Activated naive CD4-positive, alpha-beta T cell treated with anti-CD3 and anti-CD28 coated beads, Interleukin-2, amount 50 U/mL, for 24 hours (primary cell): Measurements from ENCODE around the gene CSNK1D.

Experiments used
- H3K27ac Mint-ChIP-seq: one replicate; pipeline ENCODE4 v1.8.0; 2021; ENCODE audit warnings: mild to moderate bottlenecking, mixed read lengths
- H3K27me3 Mint-ChIP-seq: one replicate; pipeline ENCODE4 v1.8.0; 2021; ENCODE audit warnings: mixed read lengths
- H3K36me3 Mint-ChIP-seq: one replicate; pipeline ENCODE4 v1.8.0; 2021; ENCODE audit warnings: mixed read lengths
- H3K4me1 Mint-ChIP-seq: one replicate; pipeline ENCODE4 v1.8.0; 2021; ENCODE audit warnings: mixed read lengths
- H3K4me3 Mint-ChIP-seq: one replicate; pipeline ENCODE4 v1.8.0; 2021; ENCODE audit warnings: mild to moderate bottlenecking, mixed read lengths
- H3K9me3 Mint-ChIP-seq: one replicate; pipeline ENCODE4 v1.8.0; 2021; ENCODE audit warnings: mixed read lengths

Gene CSNK1D

GRCh38 chr17:82314727-82315605 lies 41.5 kb upstream of the CSNK1D start:
- no peak overlapping the region for H3K4me3 Mint-ChIP-seq
- H3K36me3 Mint-ChIP-seq: peaks cover 5% of the 10 kb centered on the region
- peak overlapping the region; percentile 98 for H3K27ac Mint-ChIP-seq
- H3K27me3 Mint-ChIP-seq: no peaks in the 10 kb centered on the region
- H3K4me1 Mint-ChIP-seq: peaks cover 17% of the 10 kb centered on the region
- no peaks in the 10 kb centered on the region for H3K9me3 Mint-ChIP-seq

GRCh38 chr17:82314012-82314726 lies 40.7 kb upstream of the CSNK1D start:
- Mint-ChIP-seq H3K27me3 (no peaks in the 10 kb centered on the region), H3K4me1 (peaks cover 17% of the 10 kb centered on the region), H3K4me3 (peak overlapping the region; percentile 44), H3K27ac (peak overlapping the region; percentile 82), H3K9me3 (no peaks in the 10 kb centered on the region), H3K36me3 (peaks cover 5% of the 10 kb centered on the region)

GRCh38 chr17:82313195-82314011 lies 39.9 kb upstream of the CSNK1D start:
- H3K27ac Mint-ChIP-seq: peak overlapping the region; percentile 82
- no peaks in the 10 kb centered on the region for H3K27me3 Mint-ChIP-seq
- peaks cover 5% of the 10 kb centered on the region for H3K36me3 Mint-ChIP-seq
- no peaks in the 10 kb centered on the region for H3K9me3 Mint-ChIP-seq
- H3K4me1 Mint-ChIP-seq: peaks cover 21% of the 10 kb centered on the region
- H3K4me3 Mint-ChIP-seq: peak overlapping the region; percentile 36

- H3K27me3 Mint-ChIP-seq: no peaks in the 10 kb centered on the region
- no peak overlapping the region for H3K27ac Mint-ChIP-seq
- no peak overlapping the region for H3K4me3 Mint-ChIP-seq
- H3K4me1 Mint-ChIP-seq: peaks cover 27% of the 10 kb centered on the region
- H3K9me3 Mint-ChIP-seq: no peaks in the 10 kb centered on the region
- H3K36me3 Mint-ChIP-seq: peaks cover 5% of the 10 kb centered on the region
Observed at GRCh38 chr17:82311971-82312370, 38.5 kb upstream of the CSNK1D start.

GRCh38 chr17:82310877-82311276 lies 37.4 kb upstream of the CSNK1D start:
- H3K27me3 Mint-ChIP-seq: no peaks in the 10 kb centered on the region
- peaks cover 36% of the 10 kb centered on the region for H3K4me1 Mint-ChIP-seq
- H3K9me3 Mint-ChIP-seq: no peaks in the 10 kb centered on the region
- peaks cover 5% of the 10 kb centered on the region for H3K36me3 Mint-ChIP-seq
- no peak overlapping the region for H3K4me3 Mint-ChIP-seq
- no peak overlapping the region for H3K27ac Mint-ChIP-seq

- H3K4me3 Mint-ChIP-seq: no peak overlapping the region
- peaks cover 2% of the 10 kb centered on the region for H3K36me3 Mint-ChIP-seq
- H3K9me3 Mint-ChIP-seq: no peaks in the 10 kb centered on the region
- peaks cover 39% of the 10 kb centered on the region for H3K4me1 Mint-ChIP-seq
- H3K27me3 Mint-ChIP-seq: no peaks in the 10 kb centered on the region
- no peak overlapping the region for H3K27ac Mint-ChIP-seq
Observed at GRCh38 chr17:82309656-82310570, 36.4 kb upstream of the CSNK1D start.

GRCh38 chr17:82305727-82306300 lies 32.3 kb upstream of the CSNK1D start:
- Mint-ChIP-seq H3K4me3 (no peak overlapping the region), H3K36me3 (no peaks in the 10 kb centered on the region), H3K27me3 (no peaks in the 10 kb centered on the region), H3K4me1 (peaks cover 59% of the 10 kb centered on the region), H3K9me3 (no peaks in the 10 kb centered on the region), H3K27ac (peak overlapping the region; percentile 46)

GRCh38 chr17:82304826-82305726 lies 31.6 kb upstream of the CSNK1D start:
- no peaks in the 10 kb centered on the region for H3K9me3 Mint-ChIP-seq
- H3K36me3 Mint-ChIP-seq: no peaks in the 10 kb centered on the region
- H3K4me1 Mint-ChIP-seq: peaks cover 63% of the 10 kb centered on the region
- H3K27me3 Mint-ChIP-seq: no peaks in the 10 kb centered on the region
- peak overlapping the region; percentile 55 for H3K27ac Mint-ChIP-seq
- no peak overlapping the region for H3K4me3 Mint-ChIP-seq

GRCh38 chr17:82303944-82304808 lies 30.7 kb upstream of the CSNK1D start:
- Mint-ChIP-seq H3K4me1 (peaks cover 71% of the 10 kb centered on the region), H3K4me3 (peak overlapping the region; percentile 85), H3K27ac (peak overlapping the region; percentile 55), H3K9me3 (no peaks in the 10 kb centered on the region), H3K36me3 (no peaks in the 10 kb centered on the region), H3K27me3 (no peaks in the 10 kb centered on the region)

GRCh38 chr17:82302991-82303943 lies 29.8 kb upstream of the CSNK1D start:
- peaks cover 75% of the 10 kb centered on the region for H3K4me1 Mint-ChIP-seq
- peak overlapping the region; percentile 87 for H3K27ac Mint-ChIP-seq

GRCh38 chr17:82302568-82302963 lies 29.1 kb upstream of the CSNK1D start:
- no peaks in the 10 kb centered on the region for H3K27me3 Mint-ChIP-seq
- H3K4me3 Mint-ChIP-seq: peak overlapping the region; percentile 85
- peak overlapping the region; percentile 88 for H3K27ac Mint-ChIP-seq
- H3K36me3 Mint-ChIP-seq: no peaks in the 10 kb centered on the region
- peaks cover 76% of the 10 kb centered on the region for H3K4me1 Mint-ChIP-seq
- no peaks in the 10 kb centered on the region for H3K9me3 Mint-ChIP-seq

More at GRCh38 chr17:82302991-82303943, 29.8 kb upstream of the CSNK1D start:
- Mint-ChIP-seq H3K9me3 (no peaks in the 10 kb centered on the region), H3K27me3 (no peaks in the 10 kb centered on the region), H3K4me3 (peak overlapping the region; percentile 85), H3K36me3 (no peaks in the 10 kb centered on the region)
